HCEC 1CT (cell line): ENCODE measurements around the gene DLGAP3.

ENCODE experiments used
- DNase-seq: peaks from one replicate; pipeline ENCODE4 v3.0.0-alpha.2; 2017

The DLGAP3 gene

DNA sequence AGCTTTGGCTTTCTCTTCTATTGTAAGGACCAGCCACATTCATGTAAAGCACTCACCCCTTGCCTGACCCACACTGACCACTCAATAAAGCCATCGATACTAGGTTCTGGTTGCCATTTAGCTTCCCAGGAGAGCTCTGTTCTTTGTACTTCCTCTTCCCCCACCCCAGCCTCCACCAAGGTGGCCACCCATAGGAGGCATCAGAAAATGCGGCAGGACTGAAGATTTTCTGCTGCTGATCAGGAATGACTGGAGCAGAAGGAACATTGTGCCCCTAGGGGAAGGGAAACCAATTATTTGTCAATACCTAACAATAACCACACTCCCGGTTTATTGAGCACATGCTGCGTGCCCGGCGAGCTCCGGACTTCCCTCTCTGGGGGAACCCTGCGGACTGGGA is 64.7 kb downstream of the DLGAP3 start:
- DNase-seq, result no peak

GRCh38 chr1:34863501-34863900 is 65.9 kb downstream of the DLGAP3 start:
- DNase-seq, result no peak

GRCh38 chr1:34859446-34860200 is 69.8 kb downstream of the DLGAP3 start, which contains the start of gene SMIM12:
Gene SMIM12 (minus strand): TSS chr1:34859749. CDS start chr1:34855977, 3,772 bp downstream.
- peak; percentile 92 for DNase-seq

- DNase-seq, result peak; percentile 28
Observed at GRCh38 chr1:34858901-34859445, 70.5 kb downstream of the DLGAP3 start.

- no peak for DNase-seq
Observed at GRCh38 chr1:34856697-34857096, 72.8 kb downstream of the DLGAP3 start.

DNA sequence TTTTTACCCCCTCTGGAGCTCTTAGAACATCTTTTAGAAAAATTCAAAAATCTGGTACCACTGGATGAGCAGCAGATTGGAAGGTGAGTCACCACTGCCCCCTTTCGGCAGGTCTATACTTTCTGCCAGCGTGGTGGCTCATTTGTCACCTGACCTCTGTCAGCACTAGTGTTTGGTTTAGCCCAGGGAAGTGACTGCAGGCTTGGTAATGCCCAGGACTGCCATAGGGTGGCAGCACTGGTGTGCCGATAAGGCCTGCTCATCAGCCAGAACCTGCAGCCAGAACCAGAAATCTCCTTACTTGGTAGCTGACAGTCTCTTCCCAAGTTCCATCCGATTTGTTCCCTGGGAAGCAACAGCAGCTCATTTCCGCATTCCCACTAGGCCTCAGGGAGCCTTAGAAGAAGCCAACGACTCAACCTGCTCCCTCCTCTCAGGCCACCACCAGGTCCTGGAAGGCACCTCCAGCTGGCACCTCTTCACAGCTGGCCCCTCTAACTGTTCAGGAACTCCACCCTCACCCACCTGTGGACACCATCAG is 76.7 kb downstream of the DLGAP3 start:
- DNase-seq, result peak; percentile 93

DNA sequence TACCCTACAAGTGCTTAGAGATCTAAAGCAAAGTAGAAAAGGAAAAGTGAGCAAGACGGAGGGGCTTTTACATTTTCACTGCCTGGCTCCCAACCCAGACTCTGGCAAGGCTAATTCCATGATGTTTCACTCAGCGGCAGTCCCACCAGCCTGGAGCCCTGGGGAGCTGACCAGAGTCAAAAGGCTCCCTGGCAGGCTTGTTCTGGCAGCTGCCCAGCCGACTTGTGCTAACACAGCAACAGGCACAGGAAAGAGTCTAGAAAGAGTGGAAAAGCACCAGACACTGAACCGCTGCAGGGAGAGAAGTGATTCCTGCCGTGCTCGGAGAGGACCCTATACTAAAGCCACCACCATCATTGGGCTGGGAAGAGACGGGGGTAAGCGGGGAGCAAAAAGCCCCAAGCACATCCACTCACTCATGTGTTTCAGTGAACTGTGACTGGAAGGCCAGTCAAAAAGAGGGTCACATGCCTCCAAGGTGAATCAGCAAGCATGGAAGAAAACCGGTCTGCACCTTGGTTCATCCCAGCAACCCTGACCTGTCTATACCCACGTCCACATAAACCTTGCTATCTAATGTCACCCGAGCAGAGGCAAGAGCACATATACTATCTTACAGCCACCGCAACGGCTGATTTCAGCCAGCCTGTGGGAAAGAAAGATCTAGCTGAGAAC is 77.9 kb downstream of the DLGAP3 start:
- no peak for DNase-seq

DNA sequence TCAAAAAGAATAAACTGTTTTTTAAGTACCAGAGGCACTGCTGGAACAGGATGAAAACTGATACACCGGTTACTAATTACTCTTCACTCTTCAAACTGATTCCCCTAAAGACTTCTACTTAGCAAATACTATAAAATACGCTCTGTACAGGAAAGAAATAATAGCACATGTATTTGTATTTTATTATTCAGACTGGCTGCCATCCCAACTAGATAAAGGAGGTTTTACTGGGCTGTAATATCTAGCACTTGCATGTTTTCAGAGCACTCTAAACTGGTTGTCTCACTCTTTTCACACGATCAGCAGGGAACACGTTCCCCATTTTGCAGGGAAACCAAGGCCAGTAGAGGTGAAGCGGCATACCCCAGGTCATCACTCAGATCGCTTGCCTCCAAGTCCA is 79.1 kb downstream of the DLGAP3 start:
- no peak for DNase-seq

DNA sequence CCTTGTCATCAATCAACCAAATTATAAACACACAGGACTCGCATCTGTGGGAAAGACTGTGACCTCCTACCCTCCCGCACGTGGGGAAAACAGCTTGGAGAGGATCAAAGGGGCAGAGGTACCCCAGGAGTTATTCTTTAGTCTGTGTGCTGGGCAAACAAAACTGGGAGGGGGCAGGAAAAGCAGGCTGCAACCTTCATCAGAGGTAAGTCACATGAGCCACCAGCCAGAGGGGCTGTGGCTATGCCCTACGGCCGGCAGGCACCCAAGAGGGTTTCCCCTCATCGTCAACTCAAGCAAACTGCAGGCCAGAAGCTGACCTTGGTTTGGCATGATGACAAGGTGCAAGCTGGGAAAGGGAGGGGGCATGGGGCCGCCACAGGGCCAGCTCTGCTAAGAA is 82.4 kb downstream of the DLGAP3 start:
- no peak for DNase-seq

DNA sequence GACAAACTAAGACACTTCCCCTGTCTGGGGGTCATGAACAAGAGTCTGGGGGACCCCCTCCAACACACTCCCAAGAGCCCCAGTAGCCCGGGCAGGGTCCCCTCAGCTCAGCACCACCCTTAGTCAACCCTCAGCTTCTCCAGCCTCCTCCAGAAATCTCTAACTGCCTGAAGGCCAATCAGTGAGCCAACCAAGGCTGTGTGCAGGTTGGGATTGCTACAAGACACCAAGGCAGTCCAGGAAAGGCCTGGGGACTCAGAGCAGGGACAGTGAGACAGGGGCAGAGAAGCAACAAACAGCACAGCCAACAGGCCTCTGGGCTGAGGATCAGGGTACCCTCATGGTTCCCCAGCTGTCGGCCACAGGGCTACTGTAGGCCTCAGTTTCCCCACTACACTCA is 83.2 kb downstream of the DLGAP3 start:
- DNase-seq, result no peak

GRCh38 chr1:34845131-34845901 is 84.1 kb downstream of the DLGAP3 start:
- DNase-seq, result no peak

DNA sequence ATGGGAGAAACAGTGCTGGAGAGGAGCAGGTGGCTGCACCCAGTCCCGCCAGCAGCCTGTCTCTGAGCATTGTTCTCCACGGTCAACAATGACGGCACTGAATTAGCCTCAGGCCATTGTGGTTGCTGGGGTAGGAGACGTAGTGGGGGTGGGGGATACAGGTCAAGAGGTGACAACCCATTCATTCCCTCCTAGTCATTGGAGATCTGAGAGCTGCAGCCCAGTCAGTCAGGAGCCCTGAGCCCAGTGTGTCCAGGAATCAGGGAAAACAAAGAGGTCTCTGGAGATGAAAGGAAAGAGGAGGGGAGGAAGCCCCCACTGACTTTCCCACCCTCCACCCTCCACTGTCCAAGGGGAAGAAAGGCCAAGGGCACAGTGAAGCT is 85.2 kb downstream of the DLGAP3 start:
- DNase-seq, result no peak

GRCh38 chr1:34843392-34844251 is 85.8 kb downstream of the DLGAP3 start:
- DNase-seq, result no peak

DNA sequence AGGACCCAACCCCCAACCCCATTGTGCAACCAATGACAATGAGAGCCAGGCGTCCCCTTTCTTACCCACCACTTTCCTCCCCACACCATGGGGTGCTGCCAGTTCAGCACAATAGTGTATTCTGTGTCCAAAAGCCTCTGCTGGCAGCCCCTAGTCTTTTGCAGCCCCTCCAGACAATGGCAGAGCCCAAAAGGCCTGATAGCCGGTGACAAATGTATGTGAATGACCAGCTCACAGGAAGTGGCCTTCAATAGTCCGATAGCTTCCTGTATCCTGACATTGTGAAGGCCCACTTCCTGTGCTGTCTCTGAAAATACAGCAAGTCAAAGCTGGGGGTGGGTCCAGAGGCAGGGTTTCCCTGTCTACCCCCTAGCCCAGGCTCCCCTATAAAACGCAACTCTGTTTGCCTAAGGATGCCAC is 86.5 kb downstream of the DLGAP3 start:
- DNase-seq, result no peak

GRCh38 chr1:34842073-34842472 is 87.4 kb downstream of the DLGAP3 start:
- no peak for DNase-seq

GRCh38 chr1:34840426-34840825 is 89.0 kb downstream of the DLGAP3 start:
- DNase-seq, result no peak

- DNase-seq, result no peak
Observed at GRCh38 chr1:34839526-34840305, 89.7 kb downstream of the DLGAP3 start.

- no peak for DNase-seq
Observed at GRCh38 chr1:34833711-34834110, 95.7 kb downstream of the DLGAP3 start.

- DNase-seq, result no peak
Observed at GRCh38 chr1:34831721-34832246, 97.7 kb downstream of the DLGAP3 start.

- DNase-seq, result no peak
Observed at GRCh38 chr1:34829250-34829649, 100.2 kb downstream of the DLGAP3 start.

DNA sequence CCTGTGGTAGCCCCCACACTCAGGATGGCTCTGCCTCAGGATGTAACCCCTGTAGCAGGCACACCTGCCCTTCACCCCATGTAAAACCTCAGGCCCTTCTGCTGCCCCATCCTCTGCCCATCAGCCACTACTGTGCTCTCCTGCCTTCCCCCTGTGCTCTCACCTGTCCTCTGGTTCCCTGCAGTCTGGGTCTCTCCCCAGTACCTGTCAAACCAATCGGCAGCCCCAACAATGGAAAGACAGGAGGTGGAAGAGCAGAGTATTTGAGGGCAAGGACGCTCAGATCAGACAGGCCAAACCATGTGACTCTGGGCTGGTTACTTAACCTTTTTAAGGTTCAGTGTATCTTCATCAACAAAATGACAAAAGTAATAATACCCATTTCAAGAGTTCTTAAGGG is 100.8 kb downstream of the DLGAP3 start:
- DNase-seq, result no peak
